SK-N-SH (cell line): ENCODE measurements around the gene TPRKB.
"Not testable (repeated sequence)": the region's sequence is repeated elsewhere in the genome, so short reads cannot be mapped to it uniquely, and the experiment has no call there.

ENCODE experiments used
- CHD2 ChIP-seq: fragments of 150-350 bp; IDR thresholded peaks from 2 replicates; pipeline ENCODE4 v1.6.1; 2018; ENCODE audit warnings: low read length; ENCODE audit not compliant: partially characterized antibody
- FOXJ3 ChIP-seq: sonication (generic); formaldehyde crosslinking; IDR thresholded peaks from 2 replicates; pipeline ENCODE4 v1.5.1; 2020; ENCODE audit warnings: mild to moderate bottlenecking, missing genetic modification reagents
- GABPA ChIP-seq: IDR thresholded peaks from 2 replicates; pipeline ENCODE4 v1.4.0; 2012; ENCODE audit warnings: low read depth, mild to moderate bottlenecking
- GATA2 ChIP-seq: sonication (generic); formaldehyde crosslinking; IDR thresholded peaks from 2 replicates; pipeline ENCODE4 v1.5.0; 2020; ENCODE audit warnings: mild to moderate bottlenecking, missing genetic modification reagents
- JUND ChIP-seq: IDR thresholded peaks from 2 replicates; pipeline ENCODE4 v1.4.0; 2012
- MXI1 ChIP-seq: IDR thresholded peaks from 2 replicates; pipeline ENCODE4 v1.6.1; 2012; ENCODE audit warnings: mild to moderate bottlenecking, low read depth, low read length, improper control_type of control experiment
- POLR2AphosphoS5 ChIP-seq: IDR thresholded peaks from 2 replicates; pipeline ENCODE4 v1.6.1; 2012; ENCODE audit warnings: low read depth, low read length
- RCOR1 ChIP-seq: fragments of 150-350 bp; IDR thresholded peaks from 2 replicates; pipeline ENCODE4 v1.6.1; 2017; ENCODE audit warnings: antibody characterized with exemption, low read length
- SMC3 ChIP-seq: IDR thresholded peaks from 2 replicates; pipeline ENCODE4 v1.6.1; 2012; ENCODE audit warnings: low read depth, low read length, improper control_type of control experiment
- TEAD4 ChIP-seq: IDR thresholded peaks from 2 replicates; pipeline ENCODE4 v1.4.0; 2012; ENCODE audit warnings: mild to moderate bottlenecking, borderline replicate concordance; ENCODE audit not compliant: insufficient read depth
- TF ChIP-seq, protein P1 (sequence below): fragments of 200-600 bp; sonication (generic); IDR thresholded peaks from 2 replicates; pipeline ENCODE4 v1.6.1; 2017; ENCODE audit warnings: antibody characterized with exemption, mild to moderate bottlenecking, moderate library complexity
- TF ChIP-seq, protein P2 (sequence below): IDR thresholded peaks from 2 replicates; pipeline ENCODE4 v1.6.1; 2012; ENCODE audit warnings: mild to moderate bottlenecking, low read depth, low read length, moderate library complexity

DNA sequence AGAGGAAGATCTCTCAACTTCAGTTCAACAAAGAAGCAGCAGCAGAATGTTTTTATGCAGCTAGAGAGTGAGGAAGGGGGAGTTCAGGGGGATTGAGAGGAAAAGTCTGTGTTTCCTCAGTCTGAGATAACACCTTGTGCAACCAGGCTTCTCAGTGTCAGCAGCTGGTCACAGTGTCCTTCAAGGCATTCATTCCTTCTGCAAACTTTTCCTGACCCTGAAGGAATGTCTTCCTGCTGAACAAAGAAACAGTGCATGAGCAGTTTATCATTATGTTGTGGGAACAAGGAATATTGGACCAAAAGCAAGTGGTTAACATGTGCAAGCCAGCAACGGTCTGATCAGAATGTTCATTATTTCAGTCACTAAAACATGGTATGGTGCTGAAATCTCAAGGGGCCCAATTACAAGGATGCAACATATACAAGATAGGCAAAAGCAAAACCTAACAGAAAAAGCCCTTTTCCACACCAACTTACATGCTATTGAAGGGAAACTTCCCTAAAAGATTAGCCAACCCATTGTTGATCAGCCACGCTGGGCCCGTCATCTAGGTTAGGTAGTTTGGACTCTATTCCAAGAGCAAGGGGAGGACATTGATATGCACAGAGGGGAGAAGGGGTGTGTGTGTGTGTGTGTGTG lies 34.2 kb downstream of the TPRKB start:
- TF ChIP-seq SMC3; TEAD4; MXI1; RCOR1; CHD2; JUND; GATA2 (CRISPR knock-in tag); FOXJ3; POLR2AphosphoS5; GABPA: not testable (repeated sequence)
- TF ChIP-seq, protein P1, sequence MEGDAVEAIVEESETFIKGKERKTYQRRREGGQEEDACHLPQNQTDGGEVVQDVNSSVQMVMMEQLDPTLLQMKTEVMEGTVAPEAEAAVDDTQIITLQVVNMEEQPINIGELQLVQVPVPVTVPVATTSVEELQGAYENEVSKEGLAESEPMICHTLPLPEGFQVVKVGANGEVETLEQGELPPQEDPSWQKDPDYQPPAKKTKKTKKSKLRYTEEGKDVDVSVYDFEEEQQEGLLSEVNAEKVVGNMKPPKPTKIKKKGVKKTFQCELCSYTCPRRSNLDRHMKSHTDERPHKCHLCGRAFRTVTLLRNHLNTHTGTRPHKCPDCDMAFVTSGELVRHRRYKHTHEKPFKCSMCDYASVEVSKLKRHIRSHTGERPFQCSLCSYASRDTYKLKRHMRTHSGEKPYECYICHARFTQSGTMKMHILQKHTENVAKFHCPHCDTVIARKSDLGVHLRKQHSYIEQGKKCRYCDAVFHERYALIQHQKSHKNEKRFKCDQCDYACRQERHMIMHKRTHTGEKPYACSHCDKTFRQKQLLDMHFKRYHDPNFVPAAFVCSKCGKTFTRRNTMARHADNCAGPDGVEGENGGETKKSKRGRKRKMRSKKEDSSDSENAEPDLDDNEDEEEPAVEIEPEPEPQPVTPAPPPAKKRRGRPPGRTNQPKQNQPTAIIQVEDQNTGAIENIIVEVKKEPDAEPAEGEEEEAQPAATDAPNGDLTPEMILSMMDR = not testable (repeated sequence)
- TF ChIP-seq, protein P2, sequence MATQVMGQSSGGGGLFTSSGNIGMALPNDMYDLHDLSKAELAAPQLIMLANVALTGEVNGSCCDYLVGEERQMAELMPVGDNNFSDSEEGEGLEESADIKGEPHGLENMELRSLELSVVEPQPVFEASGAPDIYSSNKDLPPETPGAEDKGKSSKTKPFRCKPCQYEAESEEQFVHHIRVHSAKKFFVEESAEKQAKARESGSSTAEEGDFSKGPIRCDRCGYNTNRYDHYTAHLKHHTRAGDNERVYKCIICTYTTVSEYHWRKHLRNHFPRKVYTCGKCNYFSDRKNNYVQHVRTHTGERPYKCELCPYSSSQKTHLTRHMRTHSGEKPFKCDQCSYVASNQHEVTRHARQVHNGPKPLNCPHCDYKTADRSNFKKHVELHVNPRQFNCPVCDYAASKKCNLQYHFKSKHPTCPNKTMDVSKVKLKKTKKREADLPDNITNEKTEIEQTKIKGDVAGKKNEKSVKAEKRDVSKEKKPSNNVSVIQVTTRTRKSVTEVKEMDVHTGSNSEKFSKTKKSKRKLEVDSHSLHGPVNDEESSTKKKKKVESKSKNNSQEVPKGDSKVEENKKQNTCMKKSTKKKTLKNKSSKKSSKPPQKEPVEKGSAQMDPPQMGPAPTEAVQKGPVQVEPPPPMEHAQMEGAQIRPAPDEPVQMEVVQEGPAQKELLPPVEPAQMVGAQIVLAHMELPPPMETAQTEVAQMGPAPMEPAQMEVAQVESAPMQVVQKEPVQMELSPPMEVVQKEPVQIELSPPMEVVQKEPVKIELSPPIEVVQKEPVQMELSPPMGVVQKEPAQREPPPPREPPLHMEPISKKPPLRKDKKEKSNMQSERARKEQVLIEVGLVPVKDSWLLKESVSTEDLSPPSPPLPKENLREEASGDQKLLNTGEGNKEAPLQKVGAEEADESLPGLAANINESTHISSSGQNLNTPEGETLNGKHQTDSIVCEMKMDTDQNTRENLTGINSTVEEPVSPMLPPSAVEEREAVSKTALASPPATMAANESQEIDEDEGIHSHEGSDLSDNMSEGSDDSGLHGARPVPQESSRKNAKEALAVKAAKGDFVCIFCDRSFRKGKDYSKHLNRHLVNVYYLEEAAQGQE = not testable (repeated sequence)
